Measurements from ENCODE around the gene PRDX2.

Gene PRDX2

DNA sequence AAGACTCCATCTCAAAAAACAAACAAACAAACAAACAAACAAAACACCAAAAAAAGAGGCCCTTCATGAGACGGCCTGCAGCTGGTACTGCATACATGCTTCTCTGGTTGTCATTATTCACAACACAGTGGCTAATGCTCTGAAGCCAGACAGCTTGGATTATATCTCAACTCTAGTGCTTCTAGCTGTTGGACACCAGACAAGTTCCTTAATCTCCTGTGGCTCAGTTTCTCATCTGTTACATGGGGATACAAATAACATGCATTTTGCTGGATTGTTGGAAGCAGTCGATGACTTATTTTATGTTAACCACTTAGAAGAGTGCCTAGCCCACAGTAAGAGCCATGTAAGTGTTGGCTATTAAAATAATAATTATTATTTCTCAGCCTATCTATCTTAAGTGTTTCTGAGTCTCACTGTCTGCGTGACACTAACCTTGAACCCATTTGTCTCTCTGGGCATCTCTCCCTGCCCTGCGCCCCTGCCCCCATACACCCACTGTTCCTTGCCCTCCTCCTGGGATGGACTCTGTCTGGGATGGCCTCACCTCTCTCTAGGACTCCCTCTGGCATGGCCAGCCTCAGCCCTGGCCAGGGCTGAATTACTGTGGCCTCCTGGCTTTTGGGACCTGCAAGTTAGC, 13.4 kb downstream of the PRDX2 start:
- ATAC-seq, result no peak

DNA sequence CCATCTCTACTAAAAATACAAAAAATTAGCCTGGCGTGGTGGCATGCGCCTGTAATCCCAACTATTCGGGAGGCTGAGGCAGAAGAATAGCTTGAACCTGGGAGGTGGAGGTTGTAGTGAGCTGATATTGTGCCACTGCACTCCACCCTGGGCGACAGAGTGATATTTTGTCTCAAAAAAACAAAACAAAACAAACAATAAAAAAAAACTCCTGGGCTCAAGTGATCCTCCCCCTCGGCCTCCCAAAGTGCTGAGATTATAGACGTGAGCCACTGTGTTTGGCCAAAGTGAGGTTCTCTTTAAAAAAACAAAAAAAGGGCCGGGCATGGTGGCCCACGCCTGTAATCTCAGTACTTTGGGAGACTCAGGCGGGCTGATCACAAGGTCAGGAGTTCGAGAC, 14.1 kb downstream of the PRDX2 start:
- no peak for ATAC-seq
- TF ChIP-seq, protein P1, sequence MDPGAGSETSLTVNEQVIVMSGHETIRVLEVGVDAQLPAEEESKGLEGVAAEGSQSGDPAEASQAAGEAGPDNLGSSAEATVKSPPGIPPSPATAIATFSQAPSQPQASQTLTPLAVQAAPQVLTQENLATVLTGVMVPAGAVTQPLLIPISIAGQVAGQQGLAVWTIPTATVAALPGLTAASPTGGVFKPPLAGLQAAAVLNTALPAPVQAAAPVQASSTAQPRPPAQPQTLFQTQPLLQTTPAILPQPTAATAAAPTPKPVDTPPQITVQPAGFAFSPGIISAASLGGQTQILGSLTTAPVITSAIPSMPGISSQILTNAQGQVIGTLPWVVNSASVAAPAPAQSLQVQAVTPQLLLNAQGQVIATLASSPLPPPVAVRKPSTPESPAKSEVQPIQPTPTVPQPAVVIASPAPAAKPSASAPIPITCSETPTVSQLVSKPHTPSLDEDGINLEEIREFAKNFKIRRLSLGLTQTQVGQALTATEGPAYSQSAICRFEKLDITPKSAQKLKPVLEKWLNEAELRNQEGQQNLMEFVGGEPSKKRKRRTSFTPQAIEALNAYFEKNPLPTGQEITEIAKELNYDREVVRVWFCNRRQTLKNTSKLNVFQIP (CRISPR knock-in tag; IDR thresholded peaks at IDR 0.05; ENCODE audit: borderline replicate concordance, low read depth), result no peak
- TF ChIP-seq ESRRG (CRISPR knock-in tag; IDR thresholded peaks at IDR 0.05) (no peak), CSDC2 (CRISPR knock-in tag; IDR thresholded peaks at IDR 0.05) (no peak)

More for the DNA sequence above, 13.4 kb downstream of the PRDX2 start:
- TF ChIP-seq OSR1 (CRISPR knock-in tag; IDR thresholded peaks at IDR 0.05) (no peak), BACH2 (CRISPR knock-in tag; IDR thresholded peaks at IDR 0.05; ENCODE audit: borderline replicate concordance) (no peak), ISL1 (CRISPR knock-in tag; IDR thresholded peaks at IDR 0.05) (no peak), ESRRG (CRISPR knock-in tag; IDR thresholded peaks at IDR 0.05) (no peak), CSDC2 (CRISPR knock-in tag; IDR thresholded peaks at IDR 0.05) (0 out of 2 replicates have a peak, but pooled peaks have one; percentile 45)
- TF ChIP-seq, protein P2, sequence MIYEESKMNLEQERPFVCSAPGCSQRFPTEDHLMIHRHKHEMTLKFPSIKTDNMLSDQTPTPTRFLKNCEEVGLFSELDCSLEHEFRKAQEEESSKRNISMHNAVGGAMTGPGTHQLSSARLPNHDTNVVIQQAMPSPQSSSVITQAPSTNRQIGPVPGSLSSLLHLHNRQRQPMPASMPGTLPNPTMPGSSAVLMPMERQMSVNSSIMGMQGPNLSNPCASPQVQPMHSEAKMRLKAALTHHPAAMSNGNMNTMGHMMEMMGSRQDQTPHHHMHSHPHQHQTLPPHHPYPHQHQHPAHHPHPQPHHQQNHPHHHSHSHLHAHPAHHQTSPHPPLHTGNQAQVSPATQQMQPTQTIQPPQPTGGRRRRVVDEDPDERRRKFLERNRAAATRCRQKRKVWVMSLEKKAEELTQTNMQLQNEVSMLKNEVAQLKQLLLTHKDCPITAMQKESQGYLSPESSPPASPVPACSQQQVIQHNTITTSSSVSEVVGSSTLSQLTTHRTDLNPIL (CRISPR knock-in tag; IDR thresholded peaks at IDR 0.05; ENCODE audit: low read depth), result no peak

DNA sequence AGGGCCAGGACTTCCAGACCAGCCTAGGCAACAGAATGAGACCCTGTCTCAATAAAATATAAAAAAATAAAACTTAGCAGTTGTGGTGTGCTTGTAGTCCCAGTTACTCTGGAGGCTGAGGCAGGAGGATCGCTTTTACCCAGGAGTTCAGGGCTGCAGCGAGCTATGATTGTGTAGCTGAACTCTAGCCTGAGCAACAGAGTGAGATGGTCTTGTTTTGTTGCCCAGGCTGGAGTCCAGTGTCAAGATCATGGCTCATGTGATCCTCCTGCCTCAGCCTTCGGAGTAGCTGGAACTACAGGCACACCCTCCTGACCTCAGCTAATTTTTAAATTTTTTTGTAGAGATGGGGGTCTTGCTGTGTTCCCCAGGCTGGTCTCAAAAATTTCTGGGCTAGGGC, 14.6 kb downstream of the PRDX2 start:
- TF ChIP-seq, protein P3, sequence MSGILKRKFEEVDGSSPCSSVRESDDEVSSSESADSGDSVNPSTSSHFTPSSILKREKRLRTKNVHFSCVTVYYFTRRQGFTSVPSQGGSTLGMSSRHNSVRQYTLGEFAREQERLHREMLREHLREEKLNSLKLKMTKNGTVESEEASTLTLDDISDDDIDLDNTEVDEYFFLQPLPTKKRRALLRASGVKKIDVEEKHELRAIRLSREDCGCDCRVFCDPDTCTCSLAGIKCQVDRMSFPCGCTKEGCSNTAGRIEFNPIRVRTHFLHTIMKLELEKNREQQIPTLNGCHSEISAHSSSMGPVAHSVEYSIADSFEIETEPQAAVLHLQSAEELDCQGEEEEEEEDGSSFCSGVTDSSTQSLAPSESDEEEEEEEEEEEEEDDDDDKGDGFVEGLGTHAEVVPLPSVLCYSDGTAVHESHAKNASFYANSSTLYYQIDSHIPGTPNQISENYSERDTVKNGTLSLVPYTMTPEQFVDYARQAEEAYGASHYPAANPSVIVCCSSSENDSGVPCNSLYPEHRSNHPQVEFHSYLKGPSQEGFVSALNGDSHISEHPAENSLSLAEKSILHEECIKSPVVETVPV (CRISPR knock-in tag; IDR thresholded peaks at IDR 0.05), result no peak
- TF ChIP-seq ZNF565 (CRISPR knock-in tag; conservative IDR thresholded peaks at IDR 0.05; ENCODE audit: low read depth), result no peak
- no peak for TF ChIP-seq ZFP3 (CRISPR knock-in tag; IDR thresholded peaks at IDR 0.05)
- no peak for TF ChIP-seq BACH2 (CRISPR knock-in tag; IDR thresholded peaks at IDR 0.05; ENCODE audit: borderline replicate concordance)
- TF ChIP-seq OSR1 (CRISPR knock-in tag; IDR thresholded peaks at IDR 0.05), result no peak
- TF ChIP-seq ESRRG (CRISPR knock-in tag; IDR thresholded peaks at IDR 0.05), result no peak
- no peak for TF ChIP-seq ISL1 (CRISPR knock-in tag; IDR thresholded peaks at IDR 0.05)
- TF ChIP-seq, protein P4, sequence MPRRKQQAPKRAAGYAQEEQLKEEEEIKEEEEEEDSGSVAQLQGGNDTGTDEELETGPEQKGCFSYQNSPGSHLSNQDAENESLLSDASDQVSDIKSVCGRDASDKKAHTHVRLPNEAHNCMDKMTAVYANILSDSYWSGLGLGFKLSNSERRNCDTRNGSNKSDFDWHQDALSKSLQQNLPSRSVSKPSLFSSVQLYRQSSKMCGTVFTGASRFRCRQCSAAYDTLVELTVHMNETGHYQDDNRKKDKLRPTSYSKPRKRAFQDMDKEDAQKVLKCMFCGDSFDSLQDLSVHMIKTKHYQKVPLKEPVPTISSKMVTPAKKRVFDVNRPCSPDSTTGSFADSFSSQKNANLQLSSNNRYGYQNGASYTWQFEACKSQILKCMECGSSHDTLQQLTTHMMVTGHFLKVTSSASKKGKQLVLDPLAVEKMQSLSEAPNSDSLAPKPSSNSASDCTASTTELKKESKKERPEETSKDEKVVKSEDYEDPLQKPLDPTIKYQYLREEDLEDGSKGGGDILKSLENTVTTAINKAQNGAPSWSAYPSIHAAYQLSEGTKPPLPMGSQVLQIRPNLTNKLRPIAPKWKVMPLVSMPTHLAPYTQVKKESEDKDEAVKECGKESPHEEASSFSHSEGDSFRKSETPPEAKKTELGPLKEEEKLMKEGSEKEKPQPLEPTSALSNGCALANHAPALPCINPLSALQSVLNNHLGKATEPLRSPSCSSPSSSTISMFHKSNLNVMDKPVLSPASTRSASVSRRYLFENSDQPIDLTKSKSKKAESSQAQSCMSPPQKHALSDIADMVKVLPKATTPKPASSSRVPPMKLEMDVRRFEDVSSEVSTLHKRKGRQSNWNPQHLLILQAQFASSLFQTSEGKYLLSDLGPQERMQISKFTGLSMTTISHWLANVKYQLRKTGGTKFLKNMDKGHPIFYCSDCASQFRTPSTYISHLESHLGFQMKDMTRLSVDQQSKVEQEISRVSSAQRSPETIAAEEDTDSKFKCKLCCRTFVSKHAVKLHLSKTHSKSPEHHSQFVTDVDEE (CRISPR knock-in tag; IDR thresholded peaks at IDR 0.05), result no peak
- TF ChIP-seq RARB (CRISPR knock-in tag; IDR thresholded peaks at IDR 0.05), result no peak
- TF ChIP-seq, protein P1 (CRISPR knock-in tag; IDR thresholded peaks at IDR 0.05; ENCODE audit: borderline replicate concordance, low read depth), result no peak
- no peak for TF ChIP-seq PPARA (CRISPR knock-in tag; IDR thresholded peaks at IDR 0.05; ENCODE audit: borderline replicate concordance)
- no peak for TF ChIP-seq TOX (CRISPR knock-in tag; IDR thresholded peaks at IDR 0.05; ENCODE audit: borderline replicate concordance)
- no peak for TF ChIP-seq SNAI2 (CRISPR knock-in tag; IDR thresholded peaks at IDR 0.05)
- TF ChIP-seq ZNF70 (CRISPR knock-in tag; IDR thresholded peaks at IDR 0.05), result no peak
- no peak for TF ChIP-seq CSDC2 (CRISPR knock-in tag; IDR thresholded peaks at IDR 0.05)
- TF ChIP-seq ZFP30 (CRISPR knock-in tag; IDR thresholded peaks at IDR 0.05), result no peak
- TF ChIP-seq, protein P2 (CRISPR knock-in tag; IDR thresholded peaks at IDR 0.05; ENCODE audit: low read depth), result no peak
- ATAC-seq, result no peak

Data from SK-N-SH treated with all-trans-retinoic acid at 6 μM for 48 hours (cell line).